Loucy (cell line): Measurements from ENCODE around the gene PPP2R2B.

ENCODE experiments used
- H2AFZ ChIP-seq: fragments of 200-600 bp; sonication (generic); 2 replicates; pipeline ENCODE4 v1.6.0; 2016; ENCODE audit warnings: antibody characterized with exemption, mild to moderate bottlenecking, low read length, moderate library complexity
- H3F3A ChIP-seq: fragments of 200-600 bp; 2 replicates; pipeline ENCODE4 v1.6.0; 2016; ENCODE audit warnings: antibody characterized with exemption, low read depth, mild to moderate bottlenecking
- H3K27me3 ChIP-seq: fragments of 200-600 bp; sonication (generic); 2 replicates; pipeline ENCODE4 v1.6.1; 2014; ENCODE audit warnings: low read length, mild to moderate bottlenecking; ENCODE audit not compliant: insufficient read depth, poor library complexity, severe bottlenecking
- H3K36me3 ChIP-seq: fragments of 200-600 bp; sonication (generic); 2 replicates; pipeline ENCODE4 v1.6.1; 2016; ENCODE audit warnings: low read length; ENCODE audit not compliant: insufficient read depth
- H3K4me1 ChIP-seq: fragments of 200-600 bp; sonication (generic); 2 replicates; pipeline ENCODE4 v1.5.1; 2014; ENCODE audit warnings: low read length, mild to moderate bottlenecking; ENCODE audit not compliant: insufficient read depth, poor library complexity, severe bottlenecking
- H3K4me2 ChIP-seq: fragments of 200-600 bp; sonication (generic); 2 replicates; pipeline ENCODE4 v1.6.0; 2014; ENCODE audit warnings: antibody characterized with exemption, low read length, low read depth, mild to moderate bottlenecking; ENCODE audit not compliant: poor library complexity, severe bottlenecking
- H3K4me3 ChIP-seq: fragments of 200-600 bp; sonication (generic); 2 replicates; pipeline ENCODE4 v1.5.1; 2014; ENCODE audit warnings: low read length, mild to moderate bottlenecking, mixed read lengths; ENCODE audit not compliant: poor library complexity, severe bottlenecking
- H3K79me2 ChIP-seq: fragments of 200-600 bp; sonication (generic); 2 replicates; pipeline ENCODE4 v1.6.1; 2014; ENCODE audit warnings: low read length; ENCODE audit not compliant: insufficient read depth
- H3K9ac ChIP-seq: fragments of 200-600 bp; sonication (generic); 2 replicates; pipeline ENCODE4 v1.6.0; 2014; ENCODE audit warnings: mild to moderate bottlenecking, low read depth, low read length, moderate library complexity; ENCODE audit not compliant: poor library complexity, severe bottlenecking
- H3K9me2 ChIP-seq: fragments of 200-600 bp; sonication (generic); replicated peaks from 2 replicates; pipeline ENCODE4 v1.6.1; 2016; ENCODE audit warnings: low read depth, low read length, mixed read lengths
- H3K9me3 ChIP-seq: fragments of 200-600 bp; sonication (generic); 2 replicates; pipeline ENCODE4 v1.6.1; 2014; ENCODE audit warnings: mild to moderate bottlenecking, antibody characterized with exemption, low read length, low read depth; ENCODE audit not compliant: insufficient read depth
- H4K20me1 ChIP-seq: fragments of 200-600 bp; sonication (generic); 2 replicates; pipeline ENCODE4 v1.6.0; 2014; ENCODE audit warnings: antibody characterized with exemption, low read length, mild to moderate bottlenecking; ENCODE audit not compliant: insufficient read depth, poor library complexity, severe bottlenecking
- EZH2phosphoT487 ChIP-seq: fragments of 200-600 bp; IDR thresholded peaks from 2 replicates; pipeline ENCODE4 v1.6.1; 2018; ENCODE audit warnings: antibody characterized with exemption, mild to moderate bottlenecking, moderate library complexity, borderline replicate concordance
- TF ChIP-seq, protein P1 (sequence below): fragments of 200-600 bp; sonication (generic); conservative IDR thresholded peaks from 2 replicates; pipeline ENCODE4 v1.5.1; 2014; ENCODE audit warnings: mild to moderate bottlenecking, antibody characterized with exemption, low read length

PPP2R2B gene

GRCh38 chr5:146872188-146872587 is 6.4 kb downstream of the PPP2R2B start:
- no peak overlapping the region for H3K9ac ChIP-seq
- H2AFZ ChIP-seq = no peak overlapping the region
- H3K79me2 ChIP-seq = no peaks in the 10 kb centered on the region
- no peaks in the 10 kb centered on the region for H3F3A ChIP-seq
- H3K4me1 ChIP-seq = no peaks in the 10 kb centered on the region
- no peaks in the 10 kb centered on the region for H3K9me2 ChIP-seq
- no peaks in the 10 kb centered on the region for H3K9me3 ChIP-seq
- no peaks in the 10 kb centered on the region for H4K20me1 ChIP-seq
- H3K36me3 ChIP-seq = no peaks in the 10 kb centered on the region
- H3K4me2 ChIP-seq = no peak overlapping the region
- no peak for TF ChIP-seq EZH2phosphoT487
- TF ChIP-seq, protein P1, sequence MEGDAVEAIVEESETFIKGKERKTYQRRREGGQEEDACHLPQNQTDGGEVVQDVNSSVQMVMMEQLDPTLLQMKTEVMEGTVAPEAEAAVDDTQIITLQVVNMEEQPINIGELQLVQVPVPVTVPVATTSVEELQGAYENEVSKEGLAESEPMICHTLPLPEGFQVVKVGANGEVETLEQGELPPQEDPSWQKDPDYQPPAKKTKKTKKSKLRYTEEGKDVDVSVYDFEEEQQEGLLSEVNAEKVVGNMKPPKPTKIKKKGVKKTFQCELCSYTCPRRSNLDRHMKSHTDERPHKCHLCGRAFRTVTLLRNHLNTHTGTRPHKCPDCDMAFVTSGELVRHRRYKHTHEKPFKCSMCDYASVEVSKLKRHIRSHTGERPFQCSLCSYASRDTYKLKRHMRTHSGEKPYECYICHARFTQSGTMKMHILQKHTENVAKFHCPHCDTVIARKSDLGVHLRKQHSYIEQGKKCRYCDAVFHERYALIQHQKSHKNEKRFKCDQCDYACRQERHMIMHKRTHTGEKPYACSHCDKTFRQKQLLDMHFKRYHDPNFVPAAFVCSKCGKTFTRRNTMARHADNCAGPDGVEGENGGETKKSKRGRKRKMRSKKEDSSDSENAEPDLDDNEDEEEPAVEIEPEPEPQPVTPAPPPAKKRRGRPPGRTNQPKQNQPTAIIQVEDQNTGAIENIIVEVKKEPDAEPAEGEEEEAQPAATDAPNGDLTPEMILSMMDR = no peak
- H3K27me3 ChIP-seq = no peaks in the 10 kb centered on the region
- no peak overlapping the region for H3K4me3 ChIP-seq

GRCh38 chr5:146867996-146868708 is 10.4 kb downstream of the PPP2R2B start:
- Histone ChIP-seq H3K27me3 (no peaks in the 10 kb centered on the region), H3K4me3 (no peak overlapping the region), H3K4me1 (no peaks in the 10 kb centered on the region), H4K20me1 (no peaks in the 10 kb centered on the region), H3K79me2 (no peaks in the 10 kb centered on the region), H3K36me3 (no peaks in the 10 kb centered on the region), H3K9me2 (no peaks in the 10 kb centered on the region), H3K4me2 (no peak overlapping the region), H2AFZ (no peak overlapping the region), H3K9ac (no peak overlapping the region), H3F3A (no peaks in the 10 kb centered on the region), H3K9me3 (no peaks in the 10 kb centered on the region)
- TF ChIP-seq EZH2phosphoT487 = no peak
- TF ChIP-seq, protein P1 = no peak

- Histone ChIP-seq H3K9me2 (no peaks in the 10 kb centered on the region), H3K4me1 (no peaks in the 10 kb centered on the region), H3K9ac (no peak overlapping the region)
Observed at GRCh38 chr5:146866263-146866662, 12.3 kb downstream of the PPP2R2B start.

More at GRCh38 chr5:146866263-146866662, 12.3 kb downstream of the PPP2R2B start:
- Histone ChIP-seq H3K36me3 (no peaks in the 10 kb centered on the region), H2AFZ (no peak overlapping the region), H3K27me3 (no peaks in the 10 kb centered on the region), H3K79me2 (no peaks in the 10 kb centered on the region), H3F3A (no peaks in the 10 kb centered on the region), H3K9me3 (no peaks in the 10 kb centered on the region), H4K20me1 (no peaks in the 10 kb centered on the region), H3K4me2 (no peak overlapping the region), H3K4me3 (no peak overlapping the region)
- TF ChIP-seq, protein P1 = no peak
- no peak for TF ChIP-seq EZH2phosphoT487
